Epidermal melanocyte (primary cell): ENCODE measurements around the gene CHL1.

Experiments used
- DNase-seq: peaks from one replicate; pipeline ENCODE4 v3.0.0; 2011; ENCODE audit warnings: low spot score; ENCODE audit not compliant: insufficient read length

CHL1 gene

GRCh38 chr3:399647-400046 lies 203.1 kb downstream of the CHL1 start:
- DNase-seq: no peak

GRCh38 chr3:403826-404225 lies 207.3 kb downstream of the CHL1 start:
- no peak for DNase-seq

GRCh38 chr3:409011-409410 lies 212.4 kb downstream of the CHL1 start:
- no peak for DNase-seq

- no peak for DNase-seq
These were observed 214.7 kb downstream of the CHL1 start for GRCh38 chr3:411226-411625.

GRCh38 chr3:414063-414462 lies 217.5 kb downstream of the CHL1 start:
- no peak for DNase-seq

- no peak for DNase-seq
These were observed 221.8 kb downstream of the CHL1 start for GRCh38 chr3:418239-418929.

GRCh38 chr3:420584-420983 lies 224.0 kb downstream of the CHL1 start:
- no peak for DNase-seq

- no peak for DNase-seq
These were observed 228.5 kb downstream of the CHL1 start for GRCh38 chr3:425079-425478.

GRCh38 chr3:426072-426471 lies 229.5 kb downstream of the CHL1 start:
- no peak for DNase-seq

- DNase-seq: no peak
These were observed 230.6 kb downstream of the CHL1 start for GRCh38 chr3:427128-427527.

GRCh38 chr3:430186-430585 lies 233.6 kb downstream of the CHL1 start:
- no peak for DNase-seq

- no peak for DNase-seq
These were observed 238.6 kb downstream of the CHL1 start for GRCh38 chr3:435161-435560.

GRCh38 chr3:436053-436452 lies 239.5 kb downstream of the CHL1 start:
- no peak for DNase-seq

- no peak for DNase-seq
These were observed 244.3 kb downstream of the CHL1 start for GRCh38 chr3:440826-441225.

- DNase-seq: no peak
These were observed 249.4 kb downstream of the CHL1 start for GRCh38 chr3:445960-446359.

GRCh38 chr3:447671-448070 lies 251.1 kb downstream of the CHL1 start:
- DNase-seq: no peak

GRCh38 chr3:449711-450110 lies 253.1 kb downstream of the CHL1 start:
- DNase-seq: no peak

GRCh38 chr3:452221-452620 lies 255.7 kb downstream of the CHL1 start:
- no peak for DNase-seq

GRCh38 chr3:453106-453505 lies 256.5 kb downstream of the CHL1 start:
- no peak for DNase-seq

- DNase-seq: no peak
These were observed 258.4 kb downstream of the CHL1 start for GRCh38 chr3:454986-455385.

GRCh38 chr3:458124-458523 lies 261.6 kb downstream of the CHL1 start:
- no peak for DNase-seq

- no peak for DNase-seq
These were observed 262.2 kb downstream of the CHL1 start for GRCh38 chr3:458653-459310.
